Fibroblast of the aortic adventitia (primary cell): Measurements from ENCODE around the gene RTN4IP1. TPM values are rescaled to one million over a fixed set of nuclear protein-coding genes. Genes with fewer than 3 reads are reported as not detected.

Experiments
- DNase-seq: peaks from one replicate; pipeline ENCODE4 v3.0.0-alpha.2; 2010; ENCODE audit warnings: low read depth
- H3K4me3 ChIP-seq: 2 replicates; pipeline ENCODE4 v1.5.1; 2011; ENCODE audit warnings: low read depth, mild to moderate bottlenecking, control low read depth, low read length, moderate library complexity
- total RNA-seq: library from RNA; depleted of rRNA; stranded (reverse); fragments of >200 nt; gene quantifications from 2 replicates; pipeline ENCODE4 v1.2.3, GENCODE V29; 2012; ENCODE audit warnings: low replicate concordance
- TF ChIP-seq, protein P1 (sequence below): IDR thresholded peaks from 2 replicates; pipeline ENCODE4 v1.5.1; 2011; ENCODE audit warnings: mild to moderate bottlenecking, low read length, control low read depth, inconsistent platforms; ENCODE audit not compliant: insufficient read depth

The RTN4IP1 gene
- total RNA-seq, 1 donor: 7.6 TPM

- TF ChIP-seq, protein P1, sequence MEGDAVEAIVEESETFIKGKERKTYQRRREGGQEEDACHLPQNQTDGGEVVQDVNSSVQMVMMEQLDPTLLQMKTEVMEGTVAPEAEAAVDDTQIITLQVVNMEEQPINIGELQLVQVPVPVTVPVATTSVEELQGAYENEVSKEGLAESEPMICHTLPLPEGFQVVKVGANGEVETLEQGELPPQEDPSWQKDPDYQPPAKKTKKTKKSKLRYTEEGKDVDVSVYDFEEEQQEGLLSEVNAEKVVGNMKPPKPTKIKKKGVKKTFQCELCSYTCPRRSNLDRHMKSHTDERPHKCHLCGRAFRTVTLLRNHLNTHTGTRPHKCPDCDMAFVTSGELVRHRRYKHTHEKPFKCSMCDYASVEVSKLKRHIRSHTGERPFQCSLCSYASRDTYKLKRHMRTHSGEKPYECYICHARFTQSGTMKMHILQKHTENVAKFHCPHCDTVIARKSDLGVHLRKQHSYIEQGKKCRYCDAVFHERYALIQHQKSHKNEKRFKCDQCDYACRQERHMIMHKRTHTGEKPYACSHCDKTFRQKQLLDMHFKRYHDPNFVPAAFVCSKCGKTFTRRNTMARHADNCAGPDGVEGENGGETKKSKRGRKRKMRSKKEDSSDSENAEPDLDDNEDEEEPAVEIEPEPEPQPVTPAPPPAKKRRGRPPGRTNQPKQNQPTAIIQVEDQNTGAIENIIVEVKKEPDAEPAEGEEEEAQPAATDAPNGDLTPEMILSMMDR: no peak
- no peak overlapping the region for H3K4me3 ChIP-seq
- DNase-seq: peak; percentile 41
Measured at GRCh38 chr6:106536357-106536756, 92.9 kb downstream of the RTN4IP1 start.

DNA sequence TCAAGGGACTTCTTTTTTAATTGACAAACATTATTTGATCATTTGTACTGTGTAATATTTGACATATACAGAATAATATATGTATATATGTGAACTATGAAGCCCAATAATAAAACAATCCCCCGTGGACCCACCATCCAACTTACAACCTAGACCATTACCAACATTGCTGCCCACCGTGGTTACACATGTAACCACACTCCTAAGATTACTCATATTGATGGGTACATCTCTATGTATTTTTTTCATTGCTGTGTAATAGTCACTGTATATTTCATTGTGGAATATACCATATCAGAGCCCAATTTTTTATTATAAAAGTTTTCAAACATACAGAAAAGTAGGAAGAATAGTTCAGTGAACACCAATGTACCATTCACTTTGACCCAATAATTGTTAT is 94.3 kb downstream of the RTN4IP1 start:
- TF ChIP-seq, protein P1: no peak
- no peak overlapping the region for H3K4me3 ChIP-seq
- no peak for DNase-seq

- H3K4me3 ChIP-seq: no peak overlapping the region
- TF ChIP-seq, protein P1: no peak
- DNase-seq: no peak
Measured at GRCh38 chr6:106534564-106534982, 94.7 kb downstream of the RTN4IP1 start.

- TF ChIP-seq, protein P1: no peak
- no peak overlapping the region for H3K4me3 ChIP-seq
- peak; percentile 28 for DNase-seq
Measured at GRCh38 chr6:106534004-106534403, 95.3 kb downstream of the RTN4IP1 start.

- TF ChIP-seq, protein P1: no peak
- no peak overlapping the region for H3K4me3 ChIP-seq
- DNase-seq: no peak
Measured at GRCh38 chr6:106533054-106533453, 96.2 kb downstream of the RTN4IP1 start.

DNA sequence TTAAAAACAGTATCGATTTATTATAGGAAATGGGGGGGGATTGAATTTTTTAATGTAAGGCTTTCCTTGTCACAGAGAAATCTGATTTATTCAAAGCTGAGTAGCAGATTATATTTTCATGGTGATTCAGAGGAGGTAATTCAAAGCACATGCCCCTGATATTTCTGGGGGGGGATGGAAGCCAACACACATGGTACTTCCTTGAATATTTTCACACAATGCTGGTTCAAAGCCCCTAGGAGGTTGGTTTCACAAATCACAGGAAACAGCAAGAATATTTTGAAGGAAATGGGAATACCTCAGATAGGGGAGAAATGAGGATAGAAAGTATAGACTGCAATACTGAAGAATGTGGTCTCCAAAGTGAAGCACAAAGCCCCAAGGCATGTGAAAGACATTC is 98.8 kb downstream of the RTN4IP1 start:
- no peak overlapping the region for H3K4me3 ChIP-seq
- DNase-seq: peak; percentile 84
- TF ChIP-seq, protein P1: no peak

GRCh38 chr6:106530026-106530425 is 99.3 kb downstream of the RTN4IP1 start:
- H3K4me3 ChIP-seq: no peak overlapping the region
- DNase-seq: no peak
- TF ChIP-seq, protein P1: no peak
